ENCODE measurements around the gene TPTE.

- TF ChIP-seq EZH2 (IDR thresholded peaks at IDR 0.05; ENCODE audit: low read depth, low read length, severe bottlenecking) (no peak), POLR2A (IDR thresholded peaks at IDR 0.05; ENCODE audit: control extremely low read depth in 1 of 2, low read depth in 2 of 2, low read length in 2 of 2) (no peak), CTCF (IDR thresholded peaks at IDR 0.05; ENCODE audit: control extremely low read depth in 1 of 3, insufficient read depth in 1 of 3, low read depth in 1 of 3, low read length in 3 of 3) (no peak)
Measured at GRCh38 chr21:10511116-10511515, 10.3 kb upstream of the TPTE start.

Data from H1 (cell line).